Activated naive CD4-positive, alpha-beta T cell (primary cell): Measurements from ENCODE around the gene VPS4A.
"Not testable (repeated sequence)": the region's sequence is repeated elsewhere in the genome, so short reads cannot be mapped to it uniquely, and the experiment has no call there.

Experiments
- DNase-seq, 4 experiments: peaks; one replicate each; lab custom pipeline; 2025; lab: John Stamatoyannopoulos, UW

Gene VPS4A

GRCh38 chr16:69310653-69311532 lies at the start of gene VPS4A:
VPS4A (plus strand) TSS chr16:69311350; CDS start chr16:69311512, 162 bp downstream.
- peak; percentile 96 to 98 (median 98) for DNase-seq

- no peak for DNase-seq
These were observed 44.7 kb upstream of the VPS4A start for GRCh38 chr16:69266334-69267063.

GRCh38 chr16:69267633-69268032 lies 43.5 kb upstream of the VPS4A start:
- no peak for DNase-seq

GRCh38 chr16:69270395-69270794 lies 40.8 kb upstream of the VPS4A start:
- DNase-seq, result no peak

GRCh38 chr16:69270831-69271230 lies 40.3 kb upstream of the VPS4A start:
- DNase-seq, result no peak

- no peak for DNase-seq
These were observed 38.1 kb upstream of the VPS4A start for GRCh38 chr16:69273009-69273408.

GRCh38 chr16:69274699-69275235 lies 36.4 kb upstream of the VPS4A start:
- no peak for DNase-seq

- no peak for DNase-seq
These were observed 34.7 kb upstream of the VPS4A start for GRCh38 chr16:69276148-69277115.

GRCh38 chr16:69277413-69277812 lies 33.7 kb upstream of the VPS4A start:
- DNase-seq, result no peak

GRCh38 chr16:69283851-69284250 lies 27.3 kb upstream of the VPS4A start:
- DNase-seq, result no peak

- no peak for DNase-seq
These were observed 25.9 kb upstream of the VPS4A start for GRCh38 chr16:69285240-69285639.

- no peak for DNase-seq
These were observed 24.0 kb upstream of the VPS4A start for GRCh38 chr16:69286941-69287713.

GRCh38 chr16:69291657-69292056 lies 19.5 kb upstream of the VPS4A start:
- DNase-seq, result not testable (repeated sequence)

GRCh38 chr16:69293401-69293800 lies 17.7 kb upstream of the VPS4A start:
- no peak for DNase-seq

- no peak for DNase-seq
These were observed 17.1 kb upstream of the VPS4A start for GRCh38 chr16:69294051-69294450.

GRCh38 chr16:69296771-69297170 lies 14.4 kb upstream of the VPS4A start:
- DNase-seq, result not testable (repeated sequence)

GRCh38 chr16:69298261-69298660 lies 12.9 kb upstream of the VPS4A start:
- no peak for DNase-seq

GRCh38 chr16:69301187-69301586 lies 10.0 kb upstream of the VPS4A start:
- no peak for DNase-seq

- DNase-seq, result no peak
These were observed 9.3 kb upstream of the VPS4A start for GRCh38 chr16:69301861-69302260.

GRCh38 chr16:69302301-69302700 lies 8.8 kb upstream of the VPS4A start:
- no peak for DNase-seq

GRCh38 chr16:69306031-69306430 lies 5.1 kb upstream of the VPS4A start:
- no peak for DNase-seq
